OCI-LY7 (cell line): ENCODE results near the gene GABRR2. TPM values are rescaled to one million over a fixed set of nuclear protein-coding genes. Genes with fewer than 3 reads are reported as not detected.

Experiments
- BruUV-seq: library from RNA; stranded (reverse); fragments of 400-500 nt; replicated peaks from 2 replicates; lab custom pipeline; 2021; lab: Mats Ljungman, UMichigan
- CTCF ChIA-PET: fragments of 300-600 bp; sonication (Branson Sonifier 250); formaldehyde crosslinking; loops from one replicate; lab custom pipeline; 2022; ENCODE audit warnings: antibody characterized with exemption; ENCODE audit not compliant: unreplicated experiment; lab: Charles Lee
- POLR2A ChIA-PET: fragments of 300-600 bp; sonication (Branson Sonifier 250); formaldehyde crosslinking; loops from one replicate; lab custom pipeline; 2022; ENCODE audit warnings: antibody characterized with exemption; lab: Charles Lee
- DNase-seq: peaks from one replicate; pipeline ENCODE4 v3.0.0-alpha.2; 2015; ENCODE audit warnings: low spot score
- H2AFZ ChIP-seq: fragments of 200-600 bp; sonication (generic), shearing (Covaris generic); 2 replicates; pipeline ENCODE4 v1.6.1; 2014; ENCODE audit warnings: mild to moderate bottlenecking, antibody characterized with exemption, low read length, moderate library complexity
- H3K27ac ChIP-seq: fragments of 200-600 bp; sonication (generic); 2 replicates; pipeline ENCODE4 v1.5.1; 2014; ENCODE audit warnings: mixed run types, low read depth, mild to moderate bottlenecking, moderate library complexity, low read length, inconsistent platforms; ENCODE audit not compliant: poor library complexity, severe bottlenecking
- H3K36me3 ChIP-seq: fragments of 200-600 bp; sonication (generic); 2 replicates; pipeline ENCODE4 v1.6.1; 2014; ENCODE audit warnings: mild to moderate bottlenecking, antibody characterized with exemption, low read length, moderate library complexity, mixed read lengths; ENCODE audit not compliant: insufficient read depth
- H3K4me1 ChIP-seq: fragments of 200-600 bp; sonication (generic); 2 replicates; pipeline ENCODE4 v1.5.1; 2014; ENCODE audit warnings: mild to moderate bottlenecking, low read length; ENCODE audit not compliant: insufficient read depth, poor library complexity, severe bottlenecking
- H3K4me2 ChIP-seq: fragments of 200-600 bp; sonication (generic); 2 replicates; pipeline ENCODE4 v1.6.1; 2014; ENCODE audit warnings: mild to moderate bottlenecking, low read length
- H3K4me3 ChIP-seq: fragments of 200-600 bp; sonication (generic); 2 replicates; pipeline ENCODE4 v1.5.1; 2014; ENCODE audit warnings: mild to moderate bottlenecking, low read depth, low read length; ENCODE audit not compliant: poor library complexity, severe bottlenecking
- H3K79me2 ChIP-seq: fragments of 200-600 bp; sonication (generic); 2 replicates; pipeline ENCODE4 v1.6.1; 2016; ENCODE audit warnings: low read depth, mild to moderate bottlenecking, low read length, moderate library complexity, mixed read lengths; ENCODE audit not compliant: insufficient read depth
- H3K9me2 ChIP-seq: fragments of 200-600 bp; sonication (generic); 2 replicates; pipeline ENCODE4 v1.6.1; 2016; ENCODE audit warnings: mild to moderate bottlenecking, low read length, mixed read lengths; ENCODE audit not compliant: insufficient read depth
- H3K9me3 ChIP-seq: fragments of 200-600 bp; sonication (generic); 2 replicates; pipeline ENCODE4 v1.6.1; 2014; ENCODE audit warnings: mild to moderate bottlenecking, mixed run types, low read length, mixed read lengths
- H4K20me1 ChIP-seq: fragments of 200-600 bp; sonication (generic); 2 replicates; pipeline ENCODE4 v1.6.1; 2014; ENCODE audit warnings: mild to moderate bottlenecking, antibody characterized with exemption, low read length, moderate library complexity, mixed read lengths; ENCODE audit not compliant: insufficient read depth
- EZH2phosphoT487 ChIP-seq: fragments of 200-600 bp; sonication (generic); IDR thresholded peaks from 2 replicates; pipeline ENCODE4 v1.6.1; 2018; ENCODE audit warnings: low read depth, borderline replicate concordance, mild to moderate bottlenecking, mixed run types, antibody characterized with exemption, low read length, moderate library complexity, mixed read lengths
- intact Hi-C: fragments of 100-400 bp; cut with micrococcal nuclease; formaldehyde crosslinking; loops from one replicate; pipeline ENCODE4 v1.10.0; 2022; ENCODE audit not compliant: unreplicated experiment
- total RNA-seq, 2 experiments: library from RNA; depleted of rRNA in 1 of 2; stranded (reverse); fragments of >200 nt in 1 of 2; shearing (Covaris generic) in 1 of 2; gene quantifications; 2 replicates each; pipeline ENCODE4 v1.2.3, GENCODE V29; 2014 to 2022
- TF ChIP-seq, protein P1 (sequence below): fragments of 200-600 bp; sonication (generic); conservative IDR thresholded peaks from 2 replicates; pipeline ENCODE4 v1.5.1; 2014; ENCODE audit warnings: mild to moderate bottlenecking, antibody characterized with exemption, low read length, moderate library complexity, mixed read lengths

The GABRR2 gene
- total RNA-seq, 2 experiments from 2014 or later, result 5.2 to 7.0 TPM

DNA sequence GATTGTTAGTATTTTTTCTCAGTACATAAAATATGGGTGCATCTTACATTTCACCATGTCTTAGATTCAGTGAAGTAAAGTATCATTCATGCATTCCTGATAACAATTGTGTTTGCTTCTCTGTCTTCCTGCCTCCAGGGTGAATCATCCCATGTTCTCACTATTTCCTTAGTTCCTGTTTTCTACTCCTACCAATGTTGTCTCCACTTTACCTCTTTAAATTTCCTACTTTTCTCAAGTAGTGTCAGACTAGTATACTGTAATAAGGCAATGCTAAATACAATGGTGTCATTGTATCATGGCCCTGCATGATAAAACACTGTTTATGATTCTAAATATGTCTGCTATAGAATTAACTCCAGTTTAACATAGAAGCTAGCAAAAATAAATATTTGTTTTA lies 60.5 kb downstream of the GABRR2 start:
- no peaks in the 10 kb centered on the region for H3K9me2 ChIP-seq
- H3K4me1 ChIP-seq, result peaks cover 11% of the 10 kb centered on the region
- no peak overlapping the region for H3K4me3 ChIP-seq
- H3K27ac ChIP-seq, result no peak overlapping the region
- ChIA-PET CTCF (no interaction called here), POLR2A (no interaction called here)
- H4K20me1 ChIP-seq, result no peaks in the 10 kb centered on the region
- no peak for DNase-seq
- no peaks in the 10 kb centered on the region for H3K36me3 ChIP-seq
- no peak overlapping the region for H2AFZ ChIP-seq
- TF ChIP-seq, protein P1, sequence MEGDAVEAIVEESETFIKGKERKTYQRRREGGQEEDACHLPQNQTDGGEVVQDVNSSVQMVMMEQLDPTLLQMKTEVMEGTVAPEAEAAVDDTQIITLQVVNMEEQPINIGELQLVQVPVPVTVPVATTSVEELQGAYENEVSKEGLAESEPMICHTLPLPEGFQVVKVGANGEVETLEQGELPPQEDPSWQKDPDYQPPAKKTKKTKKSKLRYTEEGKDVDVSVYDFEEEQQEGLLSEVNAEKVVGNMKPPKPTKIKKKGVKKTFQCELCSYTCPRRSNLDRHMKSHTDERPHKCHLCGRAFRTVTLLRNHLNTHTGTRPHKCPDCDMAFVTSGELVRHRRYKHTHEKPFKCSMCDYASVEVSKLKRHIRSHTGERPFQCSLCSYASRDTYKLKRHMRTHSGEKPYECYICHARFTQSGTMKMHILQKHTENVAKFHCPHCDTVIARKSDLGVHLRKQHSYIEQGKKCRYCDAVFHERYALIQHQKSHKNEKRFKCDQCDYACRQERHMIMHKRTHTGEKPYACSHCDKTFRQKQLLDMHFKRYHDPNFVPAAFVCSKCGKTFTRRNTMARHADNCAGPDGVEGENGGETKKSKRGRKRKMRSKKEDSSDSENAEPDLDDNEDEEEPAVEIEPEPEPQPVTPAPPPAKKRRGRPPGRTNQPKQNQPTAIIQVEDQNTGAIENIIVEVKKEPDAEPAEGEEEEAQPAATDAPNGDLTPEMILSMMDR, result no peak
- TF ChIP-seq EZH2phosphoT487, result no peak
- no TSS peak for BruUV-seq
- intact Hi-C loops, result no loop called here
- no peak overlapping the region for H3K4me2 ChIP-seq
- H3K79me2 ChIP-seq, result no peaks in the 10 kb centered on the region
- no peaks in the 10 kb centered on the region for H3K9me3 ChIP-seq

DNA sequence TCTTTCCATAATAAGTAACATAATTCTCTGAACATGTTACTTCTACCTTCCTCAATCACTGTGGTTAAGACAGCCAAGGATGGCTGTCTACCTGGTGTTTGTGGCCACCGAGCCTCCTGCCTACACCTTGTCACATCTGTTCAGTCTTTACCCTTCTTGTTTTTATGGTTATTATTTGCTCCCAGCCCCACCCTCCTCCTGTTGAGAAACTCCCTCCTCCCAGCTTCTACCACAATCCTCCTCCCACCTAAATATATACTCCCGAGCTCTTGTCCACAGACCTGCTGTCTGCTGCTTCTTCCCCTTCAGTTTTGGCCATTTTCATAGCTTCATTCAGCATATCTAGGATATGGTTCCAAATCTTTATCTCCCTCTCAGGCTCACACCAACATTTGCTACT lies 62.2 kb downstream of the GABRR2 start:
- CTCF ChIA-PET, result no interaction called here
- BruUV-seq, result no TSS peak
- Histone ChIP-seq H3K36me3 (no peaks in the 10 kb centered on the region), H3K9me2 (no peaks in the 10 kb centered on the region), H3K4me3 (no peak overlapping the region), H3K79me2 (no peaks in the 10 kb centered on the region), H2AFZ (no peak overlapping the region), H3K27ac (no peak overlapping the region), H3K9me3 (no peaks in the 10 kb centered on the region), H3K4me1 (no peaks in the 10 kb centered on the region), H3K4me2 (no peak overlapping the region), H4K20me1 (no peaks in the 10 kb centered on the region)
- intact Hi-C loops, result no loop called here
- no peak for TF ChIP-seq EZH2phosphoT487
- TF ChIP-seq, protein P1, result no peak
- POLR2A ChIA-PET, result interaction anchor here (1.1 kb wide), 1 partner anchor 16 kb away, joined by 3 read pairs; no protein-coding TSS in a partner anchor
- no peak for DNase-seq

DNA sequence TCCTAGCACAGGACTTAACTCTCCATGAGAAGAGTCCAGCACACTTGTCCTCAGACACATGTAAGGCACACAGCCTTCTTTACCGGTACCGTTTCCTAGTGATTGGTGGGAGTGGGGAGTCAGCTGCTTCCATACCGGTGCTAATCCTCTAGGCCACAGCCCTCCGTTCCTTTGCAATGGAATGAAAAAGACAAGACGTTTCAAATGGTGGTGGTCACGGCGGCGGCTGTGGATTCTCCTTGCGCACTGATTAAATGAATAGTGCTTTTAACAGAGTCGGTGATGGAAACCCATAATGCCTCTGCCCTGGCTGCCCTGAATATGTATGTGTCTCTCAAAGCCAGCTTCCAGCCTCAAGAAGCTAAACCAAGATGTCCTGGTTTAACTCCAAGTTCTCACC lies 63.1 kb downstream of the GABRR2 start:
- no TSS peak for BruUV-seq
- TF ChIP-seq, protein P1, result no peak
- TF ChIP-seq EZH2phosphoT487, result no peak
- intact Hi-C loops, result no loop called here
- H3K4me3 ChIP-seq, result no peak overlapping the region
- no peaks in the 10 kb centered on the region for H3K79me2 ChIP-seq
- H3K27ac ChIP-seq, result no peak overlapping the region
- no peaks in the 10 kb centered on the region for H4K20me1 ChIP-seq
- no peak overlapping the region for H2AFZ ChIP-seq
- no peaks in the 10 kb centered on the region for H3K36me3 ChIP-seq
- ChIA-PET POLR2A (no interaction called here), CTCF (no interaction called here)
- H3K4me1 ChIP-seq, result no peaks in the 10 kb centered on the region
- H3K4me2 ChIP-seq, result no peak overlapping the region
- H3K9me2 ChIP-seq, result no peaks in the 10 kb centered on the region
- 0 out of 2 replicates have a peak, but pooled peaks cover under 1% of the 10 kb centered on the region for H3K9me3 ChIP-seq
- no peak for DNase-seq
